MCF 10A (cell line): ENCODE measurements around the gene SUPV3L1. TPM values are rescaled to one million over a fixed set of nuclear protein-coding genes. Genes with fewer than 3 reads are reported as not detected.

Experiments
- BruUV-seq: library from RNA; stranded (reverse); fragments of 400-500 nt; replicated peaks from 2 replicates; lab custom pipeline; 2021; lab: Mats Ljungman, UMichigan
- CTCF ChIA-PET: fragments of 300-600 bp; sonication (Branson Sonifier 250); formaldehyde crosslinking; extraction: SDS; loops from one replicate; lab custom pipeline; 2021; ENCODE audit warnings: antibody characterized with exemption, inconsistent platforms; lab: Yijun Ruan, JAX
- POLR2A ChIA-PET: fragments of 300-600, 350-650 bp; sonication (Branson Sonifier 250); formaldehyde crosslinking; extraction: SDS; loops from one replicate; lab custom pipeline; 2020; ENCODE audit warnings: antibody characterized with exemption, inconsistent platforms; lab: Yijun Ruan, JAX
- DNase-seq: peaks from one replicate; pipeline ENCODE4 v3.0.0-alpha.2; 2018; ENCODE audit not compliant: unreplicated experiment
- H3K27ac Mint-ChIP-seq: one replicate; pipeline ENCODE4 v1.8.0; 2022; ENCODE audit warnings: mild to moderate bottlenecking, low read depth, mixed read lengths; ENCODE audit not compliant: unreplicated experiment
- H3K27me3 Mint-ChIP-seq: one replicate; pipeline ENCODE4 v1.8.0; 2022; ENCODE audit warnings: mixed read lengths; ENCODE audit not compliant: insufficient read depth, unreplicated experiment
- H3K36me3 Mint-ChIP-seq: one replicate; pipeline ENCODE4 v1.8.0; 2022; ENCODE audit warnings: mild to moderate bottlenecking, moderate library complexity, mixed read lengths; ENCODE audit not compliant: insufficient read depth, unreplicated experiment
- H3K4me1 Mint-ChIP-seq: one replicate; pipeline ENCODE4 v1.8.0; 2022; ENCODE audit warnings: mixed read lengths; ENCODE audit not compliant: insufficient read depth, unreplicated experiment
- H3K4me3 Mint-ChIP-seq: one replicate; pipeline ENCODE4 v1.8.0; 2022; ENCODE audit warnings: mild to moderate bottlenecking, moderate library complexity, mixed read lengths; ENCODE audit not compliant: unreplicated experiment
- H3K9me3 Mint-ChIP-seq: one replicate; pipeline ENCODE4 v1.8.0; 2022; ENCODE audit warnings: mixed read lengths; ENCODE audit not compliant: unreplicated experiment
- CTCF ChIP-seq: fragments of 200-600 bp; IDR thresholded peaks from one replicate; pipeline ENCODE4 v1.8.0; 2022; ENCODE audit warnings: antibody characterized with exemption, mild to moderate bottlenecking; ENCODE audit not compliant: unreplicated experiment
- intact Hi-C: fragments of 100-400 bp; cut with micrococcal nuclease; formaldehyde crosslinking; loops from 2 replicates; pipeline ENCODE4 v1.14.1; 2022
- total RNA-seq: library from RNA; stranded (reverse); gene quantifications from 2 replicates; pipeline ENCODE4 v1.2.3, GENCODE V29; 2022

SUPV3L1 gene
- total RNA-seq, 1 experiment from 2014 or later = 73.6 TPM

DNA sequence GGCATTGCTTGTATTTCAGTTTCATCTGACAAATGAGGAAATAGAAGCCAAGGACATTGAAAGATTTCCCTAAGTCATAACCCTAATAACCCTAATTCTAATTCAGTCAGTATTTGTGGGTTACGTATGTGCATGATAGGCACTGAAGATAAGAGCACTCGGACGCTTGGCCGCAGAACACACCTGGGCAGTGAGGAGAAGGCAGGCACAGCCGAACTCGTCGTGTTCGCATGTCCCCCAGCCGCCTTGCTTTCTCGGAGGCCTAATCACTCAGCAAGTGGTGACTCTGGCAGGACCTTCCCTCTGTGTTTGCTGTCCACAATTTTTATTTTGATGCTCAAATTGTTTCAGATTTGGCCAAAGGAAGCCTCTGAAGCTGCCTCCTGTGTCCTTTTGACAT lies 63.8 kb downstream of the SUPV3L1 start:
- ChIA-PET POLR2A (no interaction called here), CTCF (interaction anchor here (0.6 kb wide), 1 partner anchor 19 kb away, joined by 3 read pairs; no protein-coding TSS in a partner anchor)
- H3K4me1 Mint-ChIP-seq = peaks cover 16% of the 10 kb centered on the region
- BruUV-seq = no TSS peak
- H3K9me3 Mint-ChIP-seq = no peaks in the 10 kb centered on the region
- no peak for DNase-seq
- no peak overlapping the region for H3K4me3 Mint-ChIP-seq
- intact Hi-C loops = no loop called here
- H3K27me3 Mint-ChIP-seq = no peaks in the 10 kb centered on the region
- no peak overlapping the region for H3K27ac Mint-ChIP-seq
- H3K36me3 Mint-ChIP-seq = no peaks in the 10 kb centered on the region
- TF ChIP-seq CTCF = no peak

- Mint-ChIP-seq H3K27me3 (no peaks in the 10 kb centered on the region), H3K27ac (no peak overlapping the region), H3K4me3 (no peak overlapping the region), H3K36me3 (no peaks in the 10 kb centered on the region), H3K9me3 (no peaks in the 10 kb centered on the region), H3K4me1 (peaks cover 9% of the 10 kb centered on the region)
- POLR2A ChIA-PET = no interaction called here
- no peak for TF ChIP-seq CTCF
- BruUV-seq = no TSS peak
- no peak for DNase-seq
- CTCF ChIA-PET = interaction anchor here (0.6 to 0.9 kb wide), 3 partner anchors 113 to 395 kb away, joined by 3 to 4 read pairs (median 3); no protein-coding TSS in a partner anchor
- intact Hi-C loops = no loop called here
Measured at GRCh38 chr10:69246036-69246435, 66.0 kb downstream of the SUPV3L1 start.

- Mint-ChIP-seq H3K27ac (no peak overlapping the region), H3K27me3 (no peaks in the 10 kb centered on the region), H3K9me3 (no peaks in the 10 kb centered on the region), H3K4me1 (peaks cover 2% of the 10 kb centered on the region), H3K4me3 (no peak overlapping the region), H3K36me3 (no peaks in the 10 kb centered on the region)
- DNase-seq = no peak
- BruUV-seq = no TSS peak
- no peak for TF ChIP-seq CTCF
- intact Hi-C loops = no loop called here
- CTCF ChIA-PET = interaction anchor here (0.6 to 0.9 kb wide), 4 partner anchors 9 to 394 kb away, joined by 3 to 7 read pairs (median 4); no protein-coding TSS in a partner anchor
- POLR2A ChIA-PET = no interaction called here
Measured at GRCh38 chr10:69246581-69247312, 66.7 kb downstream of the SUPV3L1 start.

- H3K27me3 Mint-ChIP-seq = no peaks in the 10 kb centered on the region
- ChIA-PET CTCF (interaction anchor here (0.8 to 0.9 kb wide), 2 partner anchors 9 to 134 kb away, joined by 3 to 7 read pairs; no protein-coding TSS in a partner anchor), POLR2A (no interaction called here)
- no TSS peak for BruUV-seq
- intact Hi-C loops = no loop called here
- no peak overlapping the region for H3K4me3 Mint-ChIP-seq
- no peaks in the 10 kb centered on the region for H3K4me1 Mint-ChIP-seq
- H3K27ac Mint-ChIP-seq = no peak overlapping the region
- DNase-seq = no peak
- no peaks in the 10 kb centered on the region for H3K36me3 Mint-ChIP-seq
- no peaks in the 10 kb centered on the region for H3K9me3 Mint-ChIP-seq
- no peak for TF ChIP-seq CTCF
Measured at GRCh38 chr10:69247313-69247710, 67.3 kb downstream of the SUPV3L1 start.
